Ovary (tissue), 9 donors: Measurements from ENCODE around the gene AKAP8L. TPM values are rescaled to one million over a fixed set of nuclear protein-coding genes. Genes with fewer than 3 reads are reported as not detected.
A peak's percentile ranks its signal among the peaks of the same experiment; 100 is the strongest.
"Not testable (repeated sequence)": the region's sequence is repeated elsewhere in the genome, so short reads cannot be mapped to it uniquely, and the experiment has no call there.

Source experiments
- DNase-seq, 5 donors: peaks; one replicate each; pipeline ENCODE4 v3.0.0-alpha.2; 2019 to 2020
- H3K27ac ChIP-seq, 2 donors: fragments of 200-600 bp; one replicate each; pipeline versions ENCODE4 v1.5.1 to v1.8.0; 2019 to 2022
- H3K27me3 ChIP-seq: fragments of 200-600 bp; one replicate; pipeline ENCODE4 v1.8.0; 2022
- H3K36me3 ChIP-seq: fragments of 200-600 bp; sonication (generic); one replicate; pipeline ENCODE4 v1.5.1; 2019
- H3K4me1 ChIP-seq: one replicate; pipeline ENCODE4 v1.8.1; 2013; ENCODE audit warnings: mild to moderate bottlenecking, moderate library complexity; ENCODE audit not compliant: insufficient read depth
- H3K4me3 ChIP-seq: fragments of 200-600 bp; sonication (generic); one replicate; pipeline ENCODE4 v1.5.1; 2017
- H3K9me3 ChIP-seq, 2 donors: fragments of 200-600 bp in 1 of 2; sonication (generic) in 1 of 2; one replicate each; pipeline versions ENCODE4 v1.5.1 to v1.8.1; 2013 to 2019; ENCODE audit warnings: mild to moderate bottlenecking in 1 of 2, moderate library complexity in 1 of 2
- CTCF ChIP-seq, 3 donors: fragments of 450-650 bp in 2 of 3; fragments of 200-600 bp in 1 of 3; IDR thresholded peaks; one replicate each; pipeline versions ENCODE4 v1.5.1 to v1.8.0; 2016 to 2022; ENCODE audit warnings: antibody characterized with exemption in 3 of 3, mild to moderate bottlenecking in 1 of 3
- EP300 ChIP-seq: sonication (generic); formaldehyde crosslinking; IDR thresholded peaks from one replicate; pipeline ENCODE4 v1.6.1; 2017; ENCODE audit warnings: antibody characterized with exemption
- POLR2A ChIP-seq: fragments of 450-650 bp; IDR thresholded peaks from one replicate; pipeline ENCODE4 v1.6.1; 2017; ENCODE audit warnings: antibody characterized with exemption, mild to moderate bottlenecking, moderate library complexity
- WGBS, 3 donors: extraction: QIAGEN DNeasy Blood & Tissue Kit in 1 of 3; methylation state at CpG; one replicate each; pipeline versions ENCODE4 v1.1.5 to v1.1.7; 2013 to 2017; 5-methylcytosine and 5-hydroxymethylcytosine counted together
- intact Hi-C, 4 donors: fragments of 100-400 bp; cut with DNase I; formaldehyde crosslinking; loops; one replicate each; pipeline versions ENCODE4 v1.11.0 to v1.15.1; 2022 to 2023
- polyA plus RNA-seq, 2 donors: library from polyadenylated mRNA; stranded (reverse); fragments of 200-250 nt in 1 of 2; fragments of 350-450 nt in 1 of 2; fragmentation: Illumina TruSeq in 1 of 2; extraction: RNeasy Lipid Tissue Mini Kit (QIAGEN cat#74804) in 1 of 2; gene quantifications; one replicate each; pipeline ENCODE4 v1.2.3, GENCODE V29; 2013 to 2014
- total RNA-seq, 7 donors: library from RNA; depleted of rRNA in 2 of 7; stranded (reverse); fragments of >200 nt in 2 of 7; fragmentation: NEBNext Ultra II Directional in 3 of 7; extraction: Animal tissue kit (Norgen Biotek cat#: 25700) in 3 of 7; gene quantifications; one replicate each; pipeline versions ENCODE4 v1.1.0 to v1.2.4, GENCODE V29; 2016 to 2023
- donor health status: DM: no; HTN: no; CAD: no; lungs with moderate emphysema.
- donor health status: DM: no; HTN: no; CAD: no.
- donor health status: Bipolar disorder and iron deficiency.
- donor health status: DM: yes; HTN: yes; CAD: no.
- donor health status: DM: no; HTN: no; CAD: no.
- donor health status: DM: yes; HTN: yes; CAD: no.

The AKAP8L gene
- total and polyA plus RNA-seq, 9 donors: 70.3 to 121 (median 93.0) TPM

GRCh38 chr19:15340086-15340485, 78.7 kb downstream of the AKAP8L start:
- DNase-seq: no peak
- no peaks in the 10 kb centered on the region for H3K27me3 ChIP-seq
- TF ChIP-seq EP300 (no peak), POLR2A (no peak), CTCF (IDR thresholded peaks at IDR 0.05) (no peak)
- 80 to 93% (median 83%) methylated on average over 4 of the region's 4 CpGs for WGBS, 3 donors
- H3K4me1 ChIP-seq: no peaks in the 10 kb centered on the region
- no peak overlapping the region for H3K4me3 ChIP-seq
- no peaks in the 10 kb centered on the region for H3K36me3 ChIP-seq
- intact Hi-C loops: no loop called here
- no peak overlapping the region for H3K27ac ChIP-seq
- no peaks in the 10 kb centered on the region for H3K9me3 ChIP-seq

- DNase-seq: no peak
- no peak overlapping the region for H3K4me3 ChIP-seq
- H3K9me3 ChIP-seq: no peaks in the 10 kb centered on the region
- 54 to 67% (median 59%) methylated on average over 8 of the region's 8 CpGs for WGBS, 3 donors
- TF ChIP-seq POLR2A (no peak), EP300 (no peak), CTCF (IDR thresholded peaks at IDR 0.05) (no peak)
- H3K27me3 ChIP-seq: no peaks in the 10 kb centered on the region
- H3K4me1 ChIP-seq: peaks cover 6% of the 10 kb centered on the region
- no peaks in the 10 kb centered on the region for H3K36me3 ChIP-seq
- intact Hi-C loops: loop anchor here in 1 of 4 donors (10.0 kb wide), 1 partner anchor 52 kb away; no protein-coding TSS in a partner anchor
- no peak overlapping the region for H3K27ac ChIP-seq
These were observed 81.6 kb downstream of the AKAP8L start for GRCh38 chr19:15337202-15337601.

- not testable (repeated sequence) for H3K4me1 ChIP-seq, H3K4me3 ChIP-seq, DNase-seq, H3K27ac ChIP-seq, H3K27me3 ChIP-seq, H3K9me3 ChIP-seq, H3K36me3 ChIP-seq
- intact Hi-C loops: loop anchor here in 1 of 4 donors (10.0 kb wide), 1 partner anchor 51 kb away; no protein-coding TSS in a partner anchor
- 66 to 85% (median 82%) methylated on average over 7 of the region's 7 CpGs for WGBS, 3 donors
These were observed 82.8 kb downstream of the AKAP8L start for GRCh38 chr19:15335992-15336391.

GRCh38 chr19:15332311-15332996, 86.3 kb downstream of the AKAP8L start, which contains the start of gene BRD4:
TSS of gene BRD4 (minus strand) at chr19:15332539. CDS start at chr19:15273099, 59,440 bp downstream.
- peak within 1 kb of the TSS; percentile 68 for H3K4me3 ChIP-seq
- no peaks in the 10 kb centered on the region for H3K36me3 ChIP-seq
- H3K4me1 ChIP-seq: peaks cover 14% of the 10 kb centered on the region
- TF ChIP-seq POLR2A (no peak), EP300 (no peak), CTCF (IDR thresholded peaks at IDR 0.05) (no peak)
- no peaks in the 10 kb centered on the region for H3K27me3 ChIP-seq
- no peaks in the 10 kb centered on the region for H3K9me3 ChIP-seq
- intact Hi-C loops: loop anchor here in 2 of 4 donors (1.0 to 10.0 kb wide), 3 partner anchors 47 to 85 kb away; partner anchors contain the start of genes AKAP8 (in 1 of the 2) and AKAP8L (in 1 of the 2)
- H3K27ac ChIP-seq: peak within 1 kb of the TSS; percentile 91 to 99
- WGBS, 3 donors: 0 to 3% (median 2%) methylated on average over 24 to 80 of the region's 81 CpGs
- DNase-seq: peak; percentile 70 to 87 (median 81)
